CD4-positive, alpha-beta memory T cell (primary cell): Measurements from ENCODE around the gene C1QL4. TPM values are rescaled to one million over a fixed set of nuclear protein-coding genes. Genes with fewer than 3 reads are reported as not detected.
"Not testable (repeated sequence)": the region's sequence is repeated elsewhere in the genome, so short reads cannot be mapped to it uniquely, and the experiment has no call there.

Source experiments
- CTCF ChIA-PET: fragments of 350-600 bp; sonication (Branson Sonifier 250); formaldehyde crosslinking; loops from one replicate; lab custom pipeline; 2021; ENCODE audit warnings: inconsistent platforms; ENCODE audit not compliant: partially characterized antibody; lab: Charles Lee
- POLR2A ChIA-PET: fragments of 350-600 bp; sonication (Branson Sonifier 250); formaldehyde crosslinking; loops from one replicate; lab custom pipeline; 2021; ENCODE audit not compliant: partially characterized antibody; lab: Charles Lee
- DNase-seq, 5 donors: peaks; one replicate each; pipeline versions ENCODE4 v3.0.0 to v3.0.0-alpha.2; 2020 to 2022; ENCODE audit warnings: mixed read lengths in 1 of 5
- H3K27ac ChIP-seq: one replicate; pipeline ENCODE4 v1.7.0; 2013; ENCODE audit warnings: low read depth, low read length
- H3K27me3 ChIP-seq: 2 replicates; pipeline ENCODE4 v1.7.0; 2013; ENCODE audit warnings: mild to moderate bottlenecking, low read length, moderate library complexity; ENCODE audit not compliant: insufficient read depth
- H3K36me3 ChIP-seq: 2 replicates; pipeline ENCODE4 v1.7.0; 2013; ENCODE audit warnings: mild to moderate bottlenecking, low read length, moderate library complexity; ENCODE audit not compliant: insufficient read depth
- H3K4me1 ChIP-seq: 2 replicates; pipeline ENCODE4 v1.7.0; 2013; ENCODE audit warnings: mild to moderate bottlenecking, low read length, moderate library complexity; ENCODE audit not compliant: insufficient read depth
- H3K4me3 ChIP-seq, 2 donors: one replicate each; pipeline ENCODE4 v1.7.0; 2013; ENCODE audit warnings: low read length in 2 of 2, mild to moderate bottlenecking in 1 of 2
- H3K9me3 ChIP-seq, 2 donors: one replicate each; pipeline ENCODE4 v1.7.0; 2013; ENCODE audit warnings: low read length in 2 of 2, control low read depth in 1 of 2; ENCODE audit not compliant: control insufficient read depth in 1 of 2
- H3K27ac Mint-ChIP-seq, 7 donors: one replicate each; pipeline ENCODE4 v1.8.0; 2020 to 2021; ENCODE audit warnings: mixed read lengths in 7 of 7, mild to moderate bottlenecking in 6 of 7, inconsistent platforms in 3 of 7, moderate library complexity in 3 of 7
- H3K27me3 Mint-ChIP-seq, 2 donors: one replicate each; pipeline ENCODE4 v1.8.0; 2020 to 2021; ENCODE audit warnings: mixed read lengths in 2 of 2
- H3K36me3 Mint-ChIP-seq, 2 donors: one replicate each; pipeline ENCODE4 v1.8.0; 2020 to 2021; ENCODE audit warnings: mixed read lengths in 2 of 2, inconsistent platforms in 1 of 2, mild to moderate bottlenecking in 1 of 2
- H3K4me1 Mint-ChIP-seq, 4 donors: one replicate each; pipeline ENCODE4 v1.8.0; 2020 to 2021; ENCODE audit warnings: mixed read lengths in 4 of 4, mild to moderate bottlenecking in 1 of 4
- H3K4me3 Mint-ChIP-seq, 8 donors: one replicate each; pipeline ENCODE4 v1.8.0; 2020 to 2021; ENCODE audit warnings: mixed read lengths in 8 of 8, mild to moderate bottlenecking in 7 of 8, moderate library complexity in 6 of 8, inconsistent platforms in 3 of 8
- H3K9me3 Mint-ChIP-seq, 8 donors: one replicate each; pipeline ENCODE4 v1.8.0; 2020 to 2021; ENCODE audit warnings: mixed read lengths in 8 of 8, mild to moderate bottlenecking in 5 of 8, inconsistent platforms in 3 of 8, moderate library complexity in 1 of 8
- intact Hi-C: fragments of 100-400 bp; cut with micrococcal nuclease; formaldehyde crosslinking; loops from one replicate; pipeline ENCODE4 v1.15.1; 2023
- polyA plus RNA-seq, 2 donors: library from polyadenylated mRNA; unstranded; fragments of 300-500 nt; fragmentation: Illumina TruSeq; gene quantifications; one replicate each; pipeline ENCODE4 v1.2.3, GENCODE V29; 2021
- total RNA-seq, 2 experiments: library from RNA; stranded (reverse); gene quantifications; one replicate each; pipeline ENCODE4 v1.2.3, GENCODE V29; 2021

Gene C1QL4
- total and polyA plus RNA-seq, 4 experiments from 2014 or later, result not detected

- no peak overlapping the region for H3K4me3 Mint-ChIP-seq
- peaks cover 6 to 13% of the 10 kb centered on the region in 2 donors for H3K27me3 Mint-ChIP-seq
- no peaks in the 10 kb centered on the region for H3K4me1 ChIP-seq
- no peaks in the 10 kb centered on the region for H3K4me1 Mint-ChIP-seq
- H3K27ac ChIP-seq, result no peak overlapping the region
- DNase-seq, result no peak
- CTCF ChIA-PET, result no interaction called here
- H3K36me3 Mint-ChIP-seq, result no peaks in the 10 kb centered on the region
- POLR2A ChIA-PET, result no interaction called here
- H3K36me3 ChIP-seq, result no peaks in the 10 kb centered on the region
- H3K9me3 Mint-ChIP-seq, result no peaks in the 10 kb centered on the region
- no peaks in the 10 kb centered on the region for H3K9me3 ChIP-seq
- no peak overlapping the region for H3K4me3 ChIP-seq
- peak overlapping the region in 1 of 7 donors; percentile 55 for H3K27ac Mint-ChIP-seq
- intact Hi-C loops, result no loop called here
- no peaks in the 10 kb centered on the region for H3K27me3 ChIP-seq
These were observed 22.2 kb downstream of the C1QL4 start for GRCh38 chr12:49314811-49315210.

- H3K4me1 Mint-ChIP-seq, H3K36me3 Mint-ChIP-seq, POLR2A ChIA-PET, H3K4me3 Mint-ChIP-seq, H3K9me3 Mint-ChIP-seq, H3K27me3 ChIP-seq, intact Hi-C loops, H3K4me1 ChIP-seq, H3K4me3 ChIP-seq, H3K27ac Mint-ChIP-seq, H3K27ac ChIP-seq, H3K9me3 ChIP-seq, DNase-seq, H3K36me3 ChIP-seq, CTCF ChIA-PET: not testable (repeated sequence)
- H3K27me3 Mint-ChIP-seq, result peaks cover 12 to 29% of the 10 kb centered on the region in 2 donors
These were observed 26.5 kb downstream of the C1QL4 start for GRCh38 chr12:49310451-49311000.

DNA sequence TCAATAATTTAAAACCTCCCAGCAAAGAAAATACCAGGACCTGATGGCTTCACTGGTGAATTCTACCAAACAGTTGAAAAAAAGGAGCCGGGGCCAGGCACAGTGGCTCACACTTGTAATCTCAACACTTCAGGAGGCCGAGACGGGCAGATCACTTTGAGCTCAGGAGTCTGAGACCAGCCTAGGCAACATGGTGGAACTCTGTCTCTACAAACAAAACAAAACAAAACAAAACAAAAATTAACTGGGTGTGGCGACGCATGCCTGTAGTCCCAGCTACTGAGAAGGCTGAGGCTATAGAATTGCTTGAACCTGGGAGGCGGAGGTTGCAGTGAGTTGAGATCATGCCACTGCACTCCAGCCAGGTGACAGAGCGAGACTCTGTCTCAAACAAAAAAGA is 27.6 kb downstream of the C1QL4 start:
- H3K9me3 Mint-ChIP-seq, result no peaks in the 10 kb centered on the region
- H3K27me3 ChIP-seq, result no peaks in the 10 kb centered on the region
- H3K4me3 Mint-ChIP-seq, result no peak overlapping the region
- no peak for DNase-seq
- no peaks in the 10 kb centered on the region for H3K4me1 ChIP-seq
- H3K27ac ChIP-seq, result no peak overlapping the region
- H3K36me3 Mint-ChIP-seq, result no peaks in the 10 kb centered on the region
- no peaks in the 10 kb centered on the region for H3K36me3 ChIP-seq
- intact Hi-C loops, result no loop called here
- H3K27ac Mint-ChIP-seq, result no peak overlapping the region
- POLR2A ChIA-PET, result no interaction called here
- H3K4me1 Mint-ChIP-seq, result no peaks in the 10 kb centered on the region
- peaks cover 14 to 29% of the 10 kb centered on the region in 2 donors for H3K27me3 Mint-ChIP-seq
- H3K4me3 ChIP-seq, result no peak overlapping the region
- CTCF ChIA-PET, result interaction anchor here (1.0 kb wide), 1 partner anchor 21 kb away, joined by 3 read pairs; no protein-coding TSS in a partner anchor
- no peaks in the 10 kb centered on the region for H3K9me3 ChIP-seq

DNA sequence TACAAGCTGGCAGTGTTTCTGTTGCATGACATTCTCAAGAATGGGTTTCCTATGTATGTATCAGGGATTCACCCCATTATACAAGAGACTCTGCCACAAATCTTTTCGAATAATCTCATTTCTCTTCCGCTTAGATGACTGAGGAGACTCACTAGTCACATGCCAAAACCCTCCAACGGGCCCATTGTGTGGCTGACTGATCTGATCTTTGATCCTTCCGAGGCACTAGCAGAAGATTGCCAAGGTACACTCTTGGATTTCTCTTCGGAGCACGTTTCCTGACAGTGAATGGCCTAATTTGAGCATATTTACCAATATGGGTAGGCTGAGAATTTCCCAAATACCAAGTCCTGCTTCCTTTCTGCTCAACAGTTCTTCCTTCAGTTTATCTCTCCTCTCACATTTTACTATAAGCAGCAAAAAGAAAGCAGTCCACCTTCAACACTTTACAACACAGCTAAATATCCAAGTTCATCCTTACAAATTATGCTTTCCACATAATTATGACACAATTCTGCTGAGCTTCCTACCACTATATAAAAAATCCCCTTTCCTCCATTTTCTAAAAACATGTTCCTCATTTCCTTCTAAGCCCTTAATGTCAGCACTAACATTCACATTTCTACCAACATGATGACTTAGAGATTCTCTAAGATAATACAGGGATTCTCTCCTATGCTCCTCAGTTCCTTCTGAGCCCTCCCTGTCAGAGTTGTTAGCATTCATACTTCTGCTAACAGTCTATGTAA is 31.1 kb downstream of the C1QL4 start:
- CTCF ChIA-PET, result interaction anchor here (0.9 to 2.9 kb wide), 4 partner anchors 11 to 53 kb away, joined by 3 to 11 read pairs (median 3); partner anchors contain the start of genes PRPH and TROAP
- Histone ChIP-seq H3K4me3 (no peak overlapping the region), H3K4me1 (no peaks in the 10 kb centered on the region), H3K36me3 (no peaks in the 10 kb centered on the region), H3K9me3 (no peaks in the 10 kb centered on the region), H3K27ac (no peak overlapping the region), H3K27me3 (no peaks in the 10 kb centered on the region)
- no peak overlapping the region for H3K27ac Mint-ChIP-seq
- peaks cover 4 to 5% (median 4%) of the 10 kb centered on the region in 4 donors for H3K4me1 Mint-ChIP-seq
- H3K27me3 Mint-ChIP-seq, result peaks cover 20 to 37% of the 10 kb centered on the region in 2 donors
- POLR2A ChIA-PET, result no interaction called here
- DNase-seq, result no peak
- intact Hi-C loops, result no loop called here
- no peaks in the 10 kb centered on the region for H3K36me3 Mint-ChIP-seq
- H3K4me3 Mint-ChIP-seq, result no peak overlapping the region
- no peaks in the 10 kb centered on the region for H3K9me3 Mint-ChIP-seq

DNA sequence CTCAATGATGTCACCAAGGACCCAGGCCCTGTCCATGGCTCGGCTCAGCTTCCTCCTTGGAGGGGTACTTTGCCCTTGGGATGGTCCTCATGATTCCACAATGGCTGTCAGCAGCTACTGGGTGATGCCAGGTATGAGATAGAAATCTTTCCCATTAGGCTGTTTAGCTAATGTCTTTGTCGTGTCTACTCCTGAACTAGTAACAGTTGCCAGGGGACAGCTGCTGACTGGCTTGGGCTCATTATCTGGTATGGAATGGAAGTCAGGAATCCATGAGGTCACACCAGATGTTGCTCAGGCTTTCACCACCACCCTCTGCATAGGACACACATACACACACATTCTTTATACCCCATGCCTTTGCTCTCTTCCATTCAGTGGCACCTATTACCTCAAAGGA is 32.8 kb downstream of the C1QL4 start:
- H3K36me3 ChIP-seq, result no peaks in the 10 kb centered on the region
- no peaks in the 10 kb centered on the region for H3K27me3 ChIP-seq
- Mint-ChIP-seq H3K9me3 (no peaks in the 10 kb centered on the region), H3K27me3 (peaks cover 19 to 32% of the 10 kb centered on the region in 2 donors), H3K4me3 (no peak overlapping the region), H3K27ac (no peak overlapping the region), H3K4me1 (peaks cover 4 to 5% (median 4%) of the 10 kb centered on the region in 4 donors), H3K36me3 (no peaks in the 10 kb centered on the region)
- no peak overlapping the region for H3K4me3 ChIP-seq
- H3K27ac ChIP-seq, result no peak overlapping the region
- no peak for DNase-seq
- CTCF ChIA-PET, result interaction anchor here (2.0 to 2.9 kb wide), 2 partner anchors 10 to 15 kb away, joined by 8 to 11 read pairs; partner anchors contain the start of gene PRPH
- intact Hi-C loops, result no loop called here
- H3K4me1 ChIP-seq, result no peaks in the 10 kb centered on the region
- H3K9me3 ChIP-seq, result no peaks in the 10 kb centered on the region
- POLR2A ChIA-PET, result no interaction called here

DNA sequence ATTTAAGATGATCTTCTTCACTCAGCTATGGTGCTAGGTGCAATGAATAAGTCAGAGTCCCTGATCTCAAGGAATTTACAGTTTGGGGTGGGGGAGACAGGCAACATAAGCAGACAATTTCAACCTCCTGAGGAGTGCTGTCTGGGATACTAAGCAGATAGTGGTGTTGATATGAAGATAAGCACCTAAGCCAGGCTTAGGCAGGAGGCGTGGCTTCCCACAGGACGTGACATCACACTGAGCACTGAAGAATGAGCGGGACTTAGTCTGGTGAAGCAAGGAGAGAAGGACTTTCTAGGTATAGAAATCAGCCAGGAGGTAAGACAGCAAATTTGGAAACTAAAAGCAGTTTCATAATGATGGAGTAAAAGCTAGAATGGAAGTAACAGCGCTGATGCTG is 35.2 kb downstream of the C1QL4 start:
- Mint-ChIP-seq H3K27ac (no peak overlapping the region), H3K36me3 (no peaks in the 10 kb centered on the region), H3K4me1 (peaks cover 7 to 25% (median 16%) of the 10 kb centered on the region in 4 donors), H3K9me3 (no peaks in the 10 kb centered on the region), H3K4me3 (no peak overlapping the region), H3K27me3 (peaks cover 33 to 46% of the 10 kb centered on the region in 2 donors)
- Histone ChIP-seq H3K4me3 (no peak overlapping the region), H3K27me3 (peaks cover 13% of the 10 kb centered on the region), H3K9me3 (no peaks in the 10 kb centered on the region), H3K36me3 (no peaks in the 10 kb centered on the region), H3K27ac (no peak overlapping the region), H3K4me1 (peaks cover 12% of the 10 kb centered on the region)
- POLR2A ChIA-PET, result no interaction called here
- intact Hi-C loops, result no loop called here
- CTCF ChIA-PET, result no interaction called here
- DNase-seq, result no peak

- H3K27ac ChIP-seq, result no peak overlapping the region
- no peaks in the 10 kb centered on the region for H3K36me3 ChIP-seq
- H3K27me3 Mint-ChIP-seq, result peaks cover 39 to 51% of the 10 kb centered on the region in 2 donors
- intact Hi-C loops, result no loop called here
- H3K27ac Mint-ChIP-seq, result no peak overlapping the region
- ChIA-PET POLR2A (no interaction called here), CTCF (interaction anchor here (1.4 kb wide), 1 partner anchor 9 kb away, joined by 6 read pairs; no protein-coding TSS in a partner anchor)
- peaks cover 20% of the 10 kb centered on the region for H3K4me1 ChIP-seq
- no peak overlapping the region for H3K4me3 ChIP-seq
- no peaks in the 10 kb centered on the region for H3K9me3 Mint-ChIP-seq
- H3K4me3 Mint-ChIP-seq, result peak overlapping the region in 6 of 8 donors; percentile 20 to 67 (median 48)
- H3K27me3 ChIP-seq, result peaks cover 32% of the 10 kb centered on the region
- H3K9me3 ChIP-seq, result no peaks in the 10 kb centered on the region
- no peak for DNase-seq
- no peaks in the 10 kb centered on the region for H3K36me3 Mint-ChIP-seq
- peaks cover 10 to 33% (median 22%) of the 10 kb centered on the region in 4 donors for H3K4me1 Mint-ChIP-seq
These were observed 38.8 kb downstream of the C1QL4 start for GRCh38 chr12:49298160-49298559.
